Breast epithelium (tissue), 3 donors: ENCODE data around the gene ANTXR1.

Experiments used
- CTCF ChIP-seq, 3 donors: fragments of 450-650 bp; IDR thresholded peaks; one replicate each; pipeline ENCODE4 v1.5.1; 2016 to 2017; ENCODE audit warnings: antibody characterized with exemption in 3 of 3, mild to moderate bottlenecking in 3 of 3, moderate library complexity in 3 of 3
- POLR2A ChIP-seq: fragments of 450-650 bp; IDR thresholded peaks from one replicate; pipeline ENCODE4 v1.6.1; 2016; ENCODE audit warnings: antibody characterized with exemption, mild to moderate bottlenecking, moderate library complexity

- TF ChIP-seq CTCF (IDR thresholded peaks at IDR 0.05): no peak
- no peak for TF ChIP-seq POLR2A
Observed at GRCh38 chr2:69022548-69022947, 9.6 kb downstream of the ANTXR1 start.
